ENCODE results near the gene ITCH.

DNA sequence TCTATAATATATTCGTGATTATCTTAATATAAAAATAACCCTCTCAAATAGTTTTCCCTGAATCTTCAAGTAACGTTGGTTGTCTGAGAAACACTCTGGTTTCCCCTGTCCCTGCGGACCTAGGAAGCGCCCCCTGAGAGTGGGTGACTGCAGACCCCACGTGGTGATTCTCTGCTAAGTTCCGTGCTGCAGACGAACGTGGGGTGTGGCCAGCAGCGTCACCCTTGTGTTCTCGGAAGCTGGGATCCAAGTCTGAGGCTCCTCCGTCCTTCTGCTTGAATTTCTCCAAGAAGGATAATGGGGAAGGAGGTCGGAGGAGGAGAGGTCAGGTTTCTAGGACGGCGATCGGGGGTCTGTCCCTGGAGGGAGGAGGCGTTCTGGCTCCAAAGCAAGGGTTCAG, 178.8 kb downstream of the ITCH start:
- TF ChIP-seq, protein P1, sequence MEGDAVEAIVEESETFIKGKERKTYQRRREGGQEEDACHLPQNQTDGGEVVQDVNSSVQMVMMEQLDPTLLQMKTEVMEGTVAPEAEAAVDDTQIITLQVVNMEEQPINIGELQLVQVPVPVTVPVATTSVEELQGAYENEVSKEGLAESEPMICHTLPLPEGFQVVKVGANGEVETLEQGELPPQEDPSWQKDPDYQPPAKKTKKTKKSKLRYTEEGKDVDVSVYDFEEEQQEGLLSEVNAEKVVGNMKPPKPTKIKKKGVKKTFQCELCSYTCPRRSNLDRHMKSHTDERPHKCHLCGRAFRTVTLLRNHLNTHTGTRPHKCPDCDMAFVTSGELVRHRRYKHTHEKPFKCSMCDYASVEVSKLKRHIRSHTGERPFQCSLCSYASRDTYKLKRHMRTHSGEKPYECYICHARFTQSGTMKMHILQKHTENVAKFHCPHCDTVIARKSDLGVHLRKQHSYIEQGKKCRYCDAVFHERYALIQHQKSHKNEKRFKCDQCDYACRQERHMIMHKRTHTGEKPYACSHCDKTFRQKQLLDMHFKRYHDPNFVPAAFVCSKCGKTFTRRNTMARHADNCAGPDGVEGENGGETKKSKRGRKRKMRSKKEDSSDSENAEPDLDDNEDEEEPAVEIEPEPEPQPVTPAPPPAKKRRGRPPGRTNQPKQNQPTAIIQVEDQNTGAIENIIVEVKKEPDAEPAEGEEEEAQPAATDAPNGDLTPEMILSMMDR (IDR thresholded peaks at IDR 0.05; ENCODE audit: control extremely low read depth in 1 of 3, insufficient read depth in 1 of 3, low read depth in 1 of 3, low read length in 3 of 3): no peak
- TF ChIP-seq RFX5 (IDR thresholded peaks at IDR 0.05; ENCODE audit: borderline replicate concordance, low read depth, low read length) (no peak), TAF7 (optimal IDR thresholded peaks at IDR 0.05; ENCODE audit: borderline replicate concordance, low read depth, low read length) (no peak), SP4 (IDR thresholded peaks at IDR 0.05; ENCODE audit: low read length) (no peak), EZH2 (IDR thresholded peaks at IDR 0.05; ENCODE audit: low read depth, low read length, severe bottlenecking) (no peak), NANOG (IDR thresholded peaks at IDR 0.05; ENCODE audit: insufficient read depth, low read depth, low read length, poor library complexity, severe bottlenecking) (no peak), BRCA1 (IDR thresholded peaks at IDR 0.05; ENCODE audit: low read depth, low read length) (no peak), POLR2A (IDR thresholded peaks at IDR 0.05; ENCODE audit: control extremely low read depth in 1 of 2, low read depth in 2 of 2, low read length in 2 of 2) (no peak), TEAD4 (IDR thresholded peaks at IDR 0.05; ENCODE audit: low read depth, low read length) (no peak)
